GM12865 (cell line): ENCODE measurements around the gene RPL13A.

Source experiments
- DNase-seq: peaks from one replicate; pipeline ENCODE4 v3.0.0; 2010; ENCODE audit warnings: low read depth
- H3K4me3 ChIP-seq: 2 replicates; pipeline ENCODE4 v1.5.1; 2011; ENCODE audit warnings: mild to moderate bottlenecking, low read depth, low read length, control low read depth
- TF ChIP-seq, protein P1 (sequence below): IDR thresholded peaks from 2 replicates; pipeline ENCODE4 v1.5.1; 2011; ENCODE audit warnings: low read length, control low read depth, low read depth, inconsistent platforms; ENCODE audit not compliant: insufficient read depth; ENCODE audit errors: missing control alignments

The RPL13A gene

DNA sequence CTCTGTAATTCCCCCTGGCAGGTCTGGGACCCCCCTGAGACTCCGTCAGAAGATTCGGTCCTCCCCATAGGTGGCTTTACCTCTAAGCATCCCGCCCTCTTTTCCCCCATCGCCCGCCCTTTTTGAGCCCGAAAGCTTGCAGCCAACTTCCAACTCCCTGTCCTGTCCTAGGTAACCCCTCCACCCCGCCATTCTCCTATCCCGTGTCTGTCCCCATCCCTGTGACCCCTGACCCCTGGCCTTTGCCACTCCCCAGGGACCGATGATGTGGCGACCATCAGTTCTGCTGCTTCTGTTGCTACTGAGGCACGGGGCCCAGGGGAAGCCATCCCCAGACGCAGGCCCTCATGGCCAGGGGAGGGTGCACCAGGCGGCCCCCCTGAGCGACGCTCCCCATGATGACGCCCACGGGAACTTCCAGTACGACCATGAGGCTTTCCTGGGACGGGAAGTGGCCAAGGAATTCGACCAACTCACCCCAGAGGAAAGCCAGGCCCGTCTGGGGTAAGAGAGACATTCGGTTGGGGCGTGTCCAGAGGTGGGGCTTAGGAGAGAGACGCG, 40.9 kb downstream of the RPL13A start:
- no peak for DNase-seq
- TF ChIP-seq, protein P1, sequence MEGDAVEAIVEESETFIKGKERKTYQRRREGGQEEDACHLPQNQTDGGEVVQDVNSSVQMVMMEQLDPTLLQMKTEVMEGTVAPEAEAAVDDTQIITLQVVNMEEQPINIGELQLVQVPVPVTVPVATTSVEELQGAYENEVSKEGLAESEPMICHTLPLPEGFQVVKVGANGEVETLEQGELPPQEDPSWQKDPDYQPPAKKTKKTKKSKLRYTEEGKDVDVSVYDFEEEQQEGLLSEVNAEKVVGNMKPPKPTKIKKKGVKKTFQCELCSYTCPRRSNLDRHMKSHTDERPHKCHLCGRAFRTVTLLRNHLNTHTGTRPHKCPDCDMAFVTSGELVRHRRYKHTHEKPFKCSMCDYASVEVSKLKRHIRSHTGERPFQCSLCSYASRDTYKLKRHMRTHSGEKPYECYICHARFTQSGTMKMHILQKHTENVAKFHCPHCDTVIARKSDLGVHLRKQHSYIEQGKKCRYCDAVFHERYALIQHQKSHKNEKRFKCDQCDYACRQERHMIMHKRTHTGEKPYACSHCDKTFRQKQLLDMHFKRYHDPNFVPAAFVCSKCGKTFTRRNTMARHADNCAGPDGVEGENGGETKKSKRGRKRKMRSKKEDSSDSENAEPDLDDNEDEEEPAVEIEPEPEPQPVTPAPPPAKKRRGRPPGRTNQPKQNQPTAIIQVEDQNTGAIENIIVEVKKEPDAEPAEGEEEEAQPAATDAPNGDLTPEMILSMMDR = no peak
- H3K4me3 ChIP-seq = no peak overlapping the region

DNA sequence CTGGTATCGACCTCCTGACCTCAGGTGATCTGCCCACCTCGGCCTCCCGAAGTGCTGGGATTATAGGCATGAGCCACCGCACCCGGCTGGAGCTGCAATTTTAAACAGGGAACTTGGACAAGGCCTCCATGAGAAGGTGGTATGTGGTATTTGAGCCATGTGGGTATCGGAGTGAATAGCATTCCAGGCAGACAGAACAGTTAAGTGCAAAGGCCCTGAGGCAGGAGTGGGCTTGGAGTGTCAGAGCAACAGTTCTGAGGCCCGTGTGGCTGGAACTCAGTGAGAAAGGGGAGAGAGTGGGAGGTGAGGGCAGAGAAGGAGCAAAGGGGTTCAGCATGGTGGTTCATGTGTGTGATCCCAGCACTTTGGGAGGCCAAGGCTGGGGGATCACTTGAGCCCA, 43.3 kb downstream of the RPL13A start:
- no peak for DNase-seq
- no peak overlapping the region for H3K4me3 ChIP-seq
- TF ChIP-seq, protein P1 = no peak

DNA sequence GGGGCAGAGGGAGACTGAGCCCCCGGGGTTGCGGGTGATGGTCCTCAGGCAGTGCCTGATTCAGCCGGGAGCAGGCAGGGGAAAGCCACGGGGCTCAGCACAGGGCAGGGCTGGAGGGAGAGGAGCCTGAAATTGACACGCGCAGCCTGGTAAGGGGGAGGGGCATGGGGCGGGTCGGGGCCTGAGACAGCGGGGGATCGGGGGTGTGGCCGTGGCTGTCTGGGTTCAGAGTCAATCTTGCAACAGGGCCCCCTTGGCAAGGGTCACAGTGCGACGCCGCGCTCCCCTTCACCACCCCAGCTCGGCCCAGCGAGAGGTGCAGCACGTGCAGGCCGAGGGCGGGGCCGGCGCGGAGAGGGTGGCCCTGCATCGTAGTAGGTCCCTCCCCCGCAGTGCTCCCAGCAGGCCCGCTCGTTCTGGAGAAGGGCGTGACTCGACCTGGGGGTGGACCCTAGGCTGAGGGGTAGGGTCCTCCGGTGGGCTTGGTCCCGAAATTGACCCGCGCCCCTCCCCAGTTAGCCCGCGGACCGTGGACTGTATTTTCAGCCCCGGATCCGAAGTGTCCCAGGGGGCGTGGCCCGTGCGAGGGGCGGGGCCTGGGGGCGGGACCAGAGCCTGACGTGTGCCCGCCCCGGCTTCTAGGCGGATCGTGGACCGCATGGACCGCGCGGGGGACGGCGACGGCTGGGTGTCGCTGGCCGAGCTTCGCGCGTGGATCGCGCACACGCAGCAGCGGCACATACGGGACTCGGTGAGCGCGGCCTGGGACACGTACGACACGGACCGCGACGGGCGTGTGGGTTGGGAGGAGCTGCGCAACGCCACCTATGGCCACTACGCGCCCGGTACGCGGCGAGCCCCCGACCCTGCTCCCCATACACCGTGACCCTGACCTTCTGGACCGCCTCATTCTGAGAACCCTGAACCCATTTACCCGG, 46.4 kb downstream of the RPL13A start:
- TF ChIP-seq, protein P1 = peak; percentile 51
- peak; percentile 77 for DNase-seq
- peak overlapping the region; percentile 67 for H3K4me3 ChIP-seq

DNA sequence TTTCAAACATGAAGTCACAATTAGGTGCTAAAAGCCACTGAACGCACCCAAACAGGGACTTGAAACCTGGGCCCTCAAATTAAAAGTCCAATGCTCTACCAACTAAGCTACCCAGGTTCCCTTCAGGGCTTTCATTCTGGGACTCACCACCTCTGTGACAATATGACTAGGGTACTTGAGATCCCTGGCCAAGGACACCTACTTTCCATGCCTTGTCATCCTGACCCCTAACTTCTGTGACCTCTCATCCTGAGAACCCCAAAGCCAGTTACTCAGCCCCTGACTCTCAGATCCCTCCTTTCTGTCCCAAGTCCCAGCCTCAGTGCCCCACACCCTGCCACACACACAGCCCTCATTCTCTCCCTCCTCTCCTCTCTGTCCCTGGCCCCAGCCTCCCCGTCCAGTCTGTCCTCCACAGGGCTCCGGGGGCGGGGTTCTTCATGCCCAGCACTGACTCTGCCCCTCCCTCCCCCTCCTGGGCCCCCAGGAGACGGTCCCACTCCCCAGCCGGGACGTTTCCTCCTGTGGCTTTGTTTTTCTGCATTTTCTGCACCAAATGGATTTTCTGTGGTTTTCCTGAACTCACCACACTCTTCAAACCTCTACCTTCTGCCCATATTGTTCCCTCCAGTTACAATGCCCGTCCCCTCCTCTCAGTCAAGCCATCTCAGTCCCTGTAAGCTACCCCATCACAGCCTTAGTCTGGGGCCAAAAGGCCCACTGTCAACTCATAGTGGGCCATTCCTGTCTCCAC, 47.4 kb downstream of the RPL13A start:
- TF ChIP-seq, protein P1 = no peak
- DNase-seq = peak; percentile 28
- H3K4me3 ChIP-seq = peak overlapping the region; percentile 67

DNA sequence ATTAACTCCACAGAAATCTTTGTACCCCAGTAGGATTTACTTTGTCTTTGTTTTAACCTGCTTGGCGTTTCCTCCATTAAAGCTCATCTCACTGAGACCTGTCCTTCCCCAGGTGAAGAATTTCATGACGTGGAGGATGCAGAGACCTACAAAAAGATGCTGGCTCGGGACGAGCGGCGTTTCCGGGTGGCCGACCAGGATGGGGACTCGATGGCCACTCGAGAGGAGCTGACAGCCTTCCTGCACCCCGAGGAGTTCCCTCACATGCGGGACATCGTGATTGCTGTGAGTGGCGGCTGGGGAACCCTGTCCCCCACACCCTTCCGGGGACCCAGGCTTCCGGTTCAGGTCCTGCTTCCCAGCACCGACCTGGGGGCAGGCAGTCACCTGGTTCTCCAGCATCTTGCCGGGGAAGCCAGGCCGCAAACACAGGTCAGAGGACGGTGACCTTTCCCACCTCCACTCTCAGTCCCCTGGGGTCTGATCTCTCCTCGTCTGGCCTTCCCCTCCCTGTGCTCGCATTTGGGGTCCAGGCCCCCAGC, 49.6 kb downstream of the RPL13A start:
- DNase-seq = no peak
- TF ChIP-seq, protein P1 = no peak
- H3K4me3 ChIP-seq = no peak overlapping the region

DNA sequence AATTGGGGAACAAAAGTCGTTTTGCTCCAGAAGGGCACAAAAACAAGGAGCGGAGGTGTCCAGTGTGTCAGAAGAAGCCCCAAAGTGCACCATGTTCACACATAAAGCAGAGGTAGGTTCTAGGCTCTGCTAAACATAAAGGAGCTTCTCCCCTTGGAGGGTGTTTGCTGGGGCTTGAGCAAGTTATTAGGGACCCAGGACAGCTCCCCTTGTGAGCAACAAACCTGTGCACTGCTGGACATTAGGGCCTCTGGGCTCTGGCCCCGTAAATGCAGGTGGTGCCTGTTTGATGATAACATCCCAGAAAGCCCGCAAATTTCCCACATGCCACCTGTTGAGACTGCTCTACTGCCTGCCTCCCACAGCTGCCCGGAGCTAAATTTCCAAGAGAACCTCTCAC, 51.2 kb downstream of the RPL13A start:
- no peak overlapping the region for H3K4me3 ChIP-seq
- TF ChIP-seq, protein P1 = no peak
- DNase-seq = no peak
